ENCODE measurements around the gene VSTM1.

Gene VSTM1

GRCh38 chr19:54102421-54103169, 38.9 kb upstream of the VSTM1 start, which contains the start of gene NDUFA3 (continued):
- TF ChIP-seq RBAK (tag by site-specific recombination; IDR thresholded peaks at IDR 0.05), result no peak
- peak; percentile 48; the same call in 1 of the 2 replicates for TF ChIP-seq ZBTB6 (tag by site-specific recombination; IDR thresholded peaks at IDR 0.05)
- TF ChIP-seq OSR2 (tag by site-specific recombination; IDR thresholded peaks at IDR 0.05), result no peak
- TF ChIP-seq ZNF37A (tag by site-specific recombination; IDR thresholded peaks at IDR 0.05), result no peak
- TF ChIP-seq ZBTB20 (tag by site-specific recombination; IDR thresholded peaks at IDR 0.05), result peak; percentile 56; the same call in 1 of the 2 replicates
- TF ChIP-seq ZXDB (tag by site-specific recombination; IDR thresholded peaks at IDR 0.05), result peak; percentile 85; the same call in 1 of the 2 replicates
- no peak for TF ChIP-seq MZF1 (tag by site-specific recombination; IDR thresholded peaks at IDR 0.05; ENCODE audit: borderline replicate concordance)
- peak; percentile 9; the same call in 1 of the 2 replicates for TF ChIP-seq ZNF280D (tag by site-specific recombination; IDR thresholded peaks at IDR 0.05)
- TF ChIP-seq ZNF366 (tag by site-specific recombination; conservative IDR thresholded peaks at IDR 0.05), result no peak
- peak; percentile 32; the same call in 1 of the 2 replicates for TF ChIP-seq BCL11B (tag by site-specific recombination; IDR thresholded peaks at IDR 0.05; ENCODE audit: low read depth)
- no peak for TF ChIP-seq ZNF561 (tag by site-specific recombination; IDR thresholded peaks at IDR 0.05; ENCODE audit: borderline replicate concordance)
- TF ChIP-seq ZNF26 (tag by site-specific recombination; IDR thresholded peaks at IDR 0.05), result no peak
- TF ChIP-seq ZNF488 (tag by site-specific recombination; IDR thresholded peaks at IDR 0.05), result no peak
- no peak for TF ChIP-seq ZNF629 (tag by site-specific recombination; IDR thresholded peaks at IDR 0.05)
- no peak for TF ChIP-seq ZNF658 (tag by site-specific recombination; IDR thresholded peaks at IDR 0.05)
- no peak for TF ChIP-seq ZNF404 (tag by site-specific recombination; IDR thresholded peaks at IDR 0.05)
- no peak for TF ChIP-seq ZNF132 (tag by site-specific recombination; IDR thresholded peaks at IDR 0.05; ENCODE audit: borderline replicate concordance)
- peak; percentile 94; the same call in 1 of the 2 replicates for TF ChIP-seq ZBTB10 (tag by site-specific recombination; IDR thresholded peaks at IDR 0.05)
- TF ChIP-seq TCF7L2 (IDR thresholded peaks at IDR 0.05; ENCODE audit: borderline replicate concordance, low read depth, low read length), result no peak
- no peak for TF ChIP-seq HOXA7 (CRISPR knock-in tag; IDR thresholded peaks at IDR 0.05; ENCODE audit: borderline replicate concordance)
- peak; percentile 74; the same call in 1 of the 2 replicates for TF ChIP-seq GLI4 (tag by site-specific recombination; IDR thresholded peaks at IDR 0.05)
- no peak for TF ChIP-seq ZNF280C (tag by site-specific recombination; IDR thresholded peaks at IDR 0.05)
- no peak for TF ChIP-seq BCL11A (tag by site-specific recombination; IDR thresholded peaks at IDR 0.05; ENCODE audit: low read depth)
- no peak; the same call in 1 of the 2 replicates for TF ChIP-seq ZNF610 (tag by site-specific recombination; IDR thresholded peaks at IDR 0.05; ENCODE audit: borderline replicate concordance)
- peak; percentile 69 for TF ChIP-seq HIC1 (tag by site-specific recombination; IDR thresholded peaks at IDR 0.05)
